Left lobe of liver (tissue), 2 donors: ENCODE measurements around the gene CRACR2A. TPM values are rescaled to one million over a fixed set of nuclear protein-coding genes. Genes with fewer than 3 reads are reported as not detected.

ENCODE experiments used
- ATAC-seq: fragments of 200-7000 bp; cut with Tn5 transposase; one replicate; pipeline ENCODE4 v1.9.1; 2020; ENCODE audit warnings: mild to moderate bottlenecking, moderate library complexity
- DNase-seq: peaks from one replicate; pipeline ENCODE4 v3.0.0-alpha.2; 2020; ENCODE audit warnings: low spot score
- total RNA-seq: library from RNA; stranded (reverse); gene quantifications from one replicate; pipeline ENCODE4 v1.2.1, GENCODE V29; 2021
- donor health status: DM: no; HTN: no; CAD: no; lungs with moderate emphysema.
- donor health status: DM: no; HTN: yes; CAD: no.

CRACR2A gene
- total RNA-seq, 1 donor from 2014 or later = 0.93 TPM

DNA sequence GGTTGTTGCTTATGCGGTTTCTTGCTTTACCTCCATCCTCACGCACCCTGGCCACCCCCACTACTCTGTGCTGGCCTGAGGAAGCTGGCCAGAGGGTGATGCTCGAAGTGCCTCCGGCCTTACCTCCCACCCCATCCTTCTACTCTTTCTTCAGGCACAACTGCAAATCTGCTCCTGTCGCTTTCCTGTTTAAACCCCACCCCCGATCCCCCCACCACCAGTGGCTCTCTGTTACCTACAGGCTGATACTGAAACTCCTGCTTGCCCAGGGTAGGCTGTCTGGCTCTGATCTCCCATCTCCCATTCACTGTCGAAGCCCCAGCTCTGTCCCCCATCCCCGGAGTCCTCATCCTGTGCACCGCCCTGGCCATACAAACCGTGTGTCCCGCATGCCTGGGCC lies 150.4 kb downstream of the CRACR2A start:
- ATAC-seq = no peak

GRCh38 chr12:3601461-3602150 lies 151.3 kb downstream of the CRACR2A start:
- ATAC-seq = no peak
- no peak for DNase-seq

More for the DNA sequence above, 150.4 kb downstream of the CRACR2A start:
- no peak for DNase-seq

DNA sequence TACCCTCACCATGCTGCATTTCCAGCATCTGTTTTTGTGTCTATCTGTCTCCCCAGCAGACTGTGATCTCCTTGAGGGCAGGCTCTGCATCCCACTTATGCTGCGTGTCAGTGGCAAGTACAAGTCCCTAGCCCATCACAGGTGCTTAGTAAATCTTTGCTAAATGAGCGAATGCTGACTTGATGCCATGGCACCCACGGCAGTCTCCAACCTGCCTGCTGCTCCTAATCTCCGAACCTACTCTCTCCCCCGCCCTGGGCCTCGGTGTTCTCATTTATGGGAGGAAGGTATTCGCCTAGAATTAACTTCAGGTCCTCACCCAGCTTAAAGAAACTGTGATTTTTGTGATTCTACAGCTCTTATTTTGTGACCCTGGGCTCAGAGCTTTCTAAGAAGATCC lies 152.0 kb downstream of the CRACR2A start:
- no peak for DNase-seq
- ATAC-seq = no peak

GRCh38 chr12:3600039-3600720 lies 152.7 kb downstream of the CRACR2A start:
- ATAC-seq (no peak), DNase-seq (no peak)

DNA sequence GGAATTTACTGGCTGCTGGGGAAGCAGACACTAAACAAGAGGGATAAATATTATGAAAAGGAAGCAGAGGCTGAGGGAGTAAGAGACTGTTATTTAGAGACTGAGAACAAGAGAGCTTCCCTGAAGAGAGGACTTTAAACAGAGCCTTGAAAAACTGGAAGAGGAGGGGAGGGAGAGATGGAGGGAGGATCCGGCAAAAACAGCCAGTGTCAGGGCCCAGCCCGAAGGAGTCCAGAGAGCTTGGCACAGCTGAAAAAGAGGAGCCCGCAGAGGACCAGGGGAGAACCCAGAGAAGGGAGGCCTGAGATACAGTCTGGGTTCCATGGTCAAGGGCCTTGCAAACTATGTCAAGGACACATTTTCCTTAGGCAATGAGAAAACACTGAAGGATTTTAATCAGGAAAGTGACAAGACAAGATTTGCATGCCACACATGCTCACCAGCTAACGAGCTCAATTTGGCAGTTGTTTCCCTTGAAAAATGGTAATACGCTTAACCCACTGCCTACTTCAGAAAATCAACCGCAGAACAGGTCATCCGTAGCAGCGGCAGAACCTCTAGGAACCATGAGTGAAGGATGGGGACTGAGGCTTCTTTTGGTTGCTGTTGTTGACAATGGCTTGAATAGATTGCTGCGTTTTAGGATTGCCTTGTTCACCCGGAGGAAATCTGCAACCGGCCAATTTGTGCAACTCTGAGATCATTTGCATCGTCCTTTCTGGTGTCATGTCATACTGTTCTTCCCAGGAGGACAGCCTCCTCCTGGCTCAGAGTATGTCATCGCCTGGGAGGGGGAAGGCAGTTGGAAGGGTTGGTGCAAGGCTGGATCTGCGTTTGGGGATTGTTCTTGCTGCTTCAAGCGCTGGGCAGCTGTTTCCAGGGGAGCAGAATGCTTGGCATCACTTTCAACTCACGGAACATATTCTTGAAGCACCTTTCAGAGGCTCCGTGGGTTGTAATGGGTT lies 153.7 kb downstream of the CRACR2A start:
- DNase-seq (no peak), ATAC-seq (no peak)

GRCh38 chr12:3597526-3598210 lies 155.2 kb downstream of the CRACR2A start:
- no peak for ATAC-seq
- DNase-seq = no peak

DNA sequence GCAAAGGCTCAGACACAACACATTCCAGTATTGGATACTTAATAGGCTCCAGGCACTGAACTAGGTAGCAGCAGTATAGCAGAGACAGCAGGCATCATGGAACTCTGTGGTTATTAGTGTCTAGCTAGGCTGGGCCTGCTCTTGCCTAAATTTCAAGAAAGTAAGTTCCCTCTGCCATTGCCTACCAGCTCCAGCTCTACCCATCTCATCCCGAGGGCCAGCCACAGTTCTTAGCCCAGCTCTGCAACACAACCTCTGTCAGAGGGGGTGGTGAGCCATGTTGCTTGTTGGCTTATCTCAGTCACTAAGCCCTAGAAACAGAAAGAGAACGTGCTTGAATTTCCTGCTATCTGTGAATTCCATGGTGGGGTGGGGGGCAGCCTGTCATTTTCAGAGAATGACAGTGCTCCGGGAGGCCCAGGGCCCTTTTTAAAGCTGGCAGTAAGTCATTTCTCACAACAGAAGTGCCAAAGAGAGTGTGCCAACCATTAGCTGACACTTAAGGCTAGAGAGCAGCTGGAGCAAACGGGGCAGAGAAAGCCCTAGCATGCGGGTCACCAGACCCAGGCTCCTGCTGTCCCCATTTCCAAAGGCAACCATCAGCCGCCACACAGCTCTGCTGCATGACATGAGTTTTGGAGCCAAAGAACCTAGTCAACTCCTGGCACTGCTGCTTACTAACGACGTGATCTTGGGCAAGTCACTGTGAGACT lies 156.1 kb downstream of the CRACR2A start:
- DNase-seq (no peak), ATAC-seq (no peak)

GRCh38 chr12:3595721-3596120 lies 157.2 kb downstream of the CRACR2A start:
- no peak for ATAC-seq
- DNase-seq = no peak

DNA sequence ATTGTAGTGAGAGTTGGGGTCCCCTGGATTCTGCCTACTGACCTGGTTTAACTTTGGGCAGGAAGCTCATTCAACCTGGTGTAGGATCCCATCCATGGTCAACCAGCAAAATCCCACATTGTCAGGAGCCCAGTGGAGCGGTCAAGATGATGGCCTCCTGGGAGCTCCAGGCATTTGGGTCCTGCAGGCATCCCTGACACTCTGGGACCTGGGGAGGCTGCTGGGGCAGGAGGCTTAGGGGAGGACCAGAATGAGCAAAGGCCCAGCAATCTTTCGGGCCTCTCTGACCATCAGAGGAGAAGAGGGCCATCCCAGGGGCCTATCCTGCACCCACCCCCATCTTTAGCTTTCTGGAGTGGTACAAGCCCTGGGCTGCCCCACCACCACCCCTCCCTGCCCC lies 157.9 kb downstream of the CRACR2A start:
- ATAC-seq (no peak), DNase-seq (no peak)

GRCh38 chr12:3593906-3594483 lies 158.9 kb downstream of the CRACR2A start:
- DNase-seq (no peak), ATAC-seq (no peak)

GRCh38 chr12:3592856-3593625 lies 159.9 kb downstream of the CRACR2A start:
- ATAC-seq = no peak
- DNase-seq = no peak

DNA sequence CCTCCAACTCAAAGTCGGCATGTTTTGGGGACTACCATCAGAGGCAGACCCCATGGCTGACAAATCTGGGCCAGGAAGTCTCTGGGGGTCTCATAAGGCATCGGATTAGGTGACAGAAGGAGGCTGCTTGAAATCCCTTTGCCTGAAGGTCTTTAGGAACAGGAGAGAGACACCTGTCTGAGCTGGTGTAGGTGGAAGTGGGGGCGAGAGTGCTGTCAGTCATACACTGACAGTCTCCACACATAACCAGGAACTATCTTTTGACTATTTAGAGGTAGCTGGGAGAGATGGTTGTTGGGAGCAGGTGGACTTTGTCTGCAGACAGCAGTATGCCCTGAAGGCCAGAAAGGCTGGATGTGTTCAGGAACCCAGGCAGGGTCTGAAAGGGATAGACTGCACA lies 163.2 kb downstream of the CRACR2A start:
- DNase-seq = no peak
- no peak for ATAC-seq

GRCh38 chr12:3587402-3588013 lies 165.4 kb downstream of the CRACR2A start:
- ATAC-seq = no peak
- no peak for DNase-seq

DNA sequence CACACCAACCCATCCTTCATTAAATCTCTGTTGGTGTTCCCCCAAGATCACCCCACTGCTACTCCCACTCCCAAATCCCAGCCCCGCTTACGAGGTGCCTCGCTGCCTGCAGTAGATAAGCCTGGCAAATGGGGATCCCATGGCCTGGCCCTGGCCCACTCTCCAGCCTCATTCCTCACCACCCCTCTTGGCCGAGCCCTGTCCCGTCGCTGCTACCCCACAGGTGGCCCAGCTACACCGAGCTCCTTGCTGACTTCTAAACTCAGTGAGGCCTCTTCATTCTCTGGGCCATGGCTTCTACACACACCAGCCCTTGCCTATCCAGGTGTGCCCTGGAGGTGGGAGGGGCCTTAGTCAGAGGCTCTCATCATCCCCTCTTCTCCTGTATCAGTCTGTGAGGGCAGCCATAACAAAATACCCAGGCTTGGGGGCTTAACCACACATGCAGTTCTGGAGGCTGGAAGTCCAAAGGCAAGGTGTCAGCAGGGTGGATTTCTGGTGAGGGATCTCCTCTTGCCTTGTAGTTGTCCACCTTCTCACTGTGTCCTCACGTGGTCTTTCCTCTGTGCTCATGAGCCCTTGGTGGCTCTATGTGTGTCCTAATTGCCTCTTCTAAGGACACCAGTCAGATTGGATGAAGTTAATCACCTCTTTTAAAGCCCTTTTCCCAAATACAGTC lies 169.1 kb downstream of the CRACR2A start:
- no peak for DNase-seq
- ATAC-seq = no peak

DNA sequence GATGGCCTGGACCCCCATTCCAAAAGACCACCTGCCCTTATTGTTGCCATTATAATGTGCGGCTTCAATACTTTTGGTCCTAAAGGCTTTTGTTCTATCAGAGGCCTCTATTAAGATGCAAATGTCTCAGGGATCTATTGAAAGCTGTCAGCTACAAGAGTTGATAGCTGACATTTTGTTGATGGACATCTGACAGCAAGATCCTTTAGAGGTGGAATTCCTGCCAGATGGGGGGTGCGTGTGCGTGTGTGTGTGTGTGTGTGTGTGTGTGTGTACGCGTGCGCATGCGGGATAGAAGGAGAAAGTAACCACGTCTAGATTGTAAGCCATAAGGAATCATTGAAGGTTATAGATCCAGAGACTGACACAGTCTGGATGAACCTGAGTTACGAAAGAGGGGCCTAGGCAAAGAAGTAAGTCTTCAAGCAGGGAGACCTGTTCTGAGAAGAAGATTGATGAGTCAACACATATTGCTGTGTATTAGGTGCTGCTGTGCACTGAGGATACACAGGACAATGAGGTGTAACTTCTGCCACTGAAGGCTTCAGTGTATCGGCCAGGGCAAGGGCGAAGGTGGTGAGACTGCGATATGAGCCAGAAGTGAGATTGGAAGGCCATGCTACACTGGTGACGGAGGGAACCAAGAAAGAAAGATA lies 172.7 kb downstream of the CRACR2A start:
- DNase-seq = no peak
- no peak for ATAC-seq

GRCh38 chr12:3579446-3580093 lies 173.3 kb downstream of the CRACR2A start:
- no peak for ATAC-seq
- no peak for DNase-seq

- ATAC-seq = no peak
- DNase-seq = no peak
Observed at GRCh38 chr12:3578557-3578956, 174.4 kb downstream of the CRACR2A start.
